HT-29 (cell line): ENCODE data around the gene B4GALNT2. TPM values are rescaled to one million over a fixed set of nuclear protein-coding genes. Genes with fewer than 3 reads are reported as not detected.
A peak's percentile ranks its signal among the peaks of the same experiment; 100 is the strongest.
"Not testable (repeated sequence)": the region's sequence is repeated elsewhere in the genome, so short reads cannot be mapped to it uniquely, and the experiment has no call there.

Experiments
- DNase-seq: peaks from one replicate; pipeline ENCODE4 v3.0.0-alpha.2; 2015; ENCODE audit warnings: low spot score
- total RNA-seq: library from RNA; depleted of rRNA; stranded (reverse); fragments of >200 nt; shearing (Covaris generic); gene quantifications from 2 replicates; pipeline ENCODE4 v1.2.3, GENCODE V29; 2014

The B4GALNT2 gene
- total RNA-seq, 1 experiment from 2014 or later, result not detected

DNA sequence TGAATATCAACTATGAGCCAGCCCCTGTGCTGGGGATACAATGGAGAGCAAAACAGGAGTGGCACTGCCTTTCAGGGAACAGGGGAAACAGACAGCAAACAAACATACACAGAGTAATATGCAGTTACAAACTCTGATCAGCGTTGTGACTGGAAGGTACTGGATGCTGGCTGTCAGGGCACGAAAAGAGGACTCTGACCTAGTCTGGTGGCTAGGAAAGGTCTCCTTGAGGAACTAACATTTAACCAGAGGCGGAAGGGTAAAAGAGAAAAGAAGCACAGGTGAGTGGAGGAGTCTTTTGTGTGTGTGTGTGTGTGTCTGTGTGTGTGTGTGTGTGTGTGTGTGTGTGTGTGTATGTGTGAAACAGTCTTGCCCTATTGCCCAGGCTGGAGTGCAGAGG, 12.4 kb upstream of the B4GALNT2 start:
- no peak for DNase-seq

DNA sequence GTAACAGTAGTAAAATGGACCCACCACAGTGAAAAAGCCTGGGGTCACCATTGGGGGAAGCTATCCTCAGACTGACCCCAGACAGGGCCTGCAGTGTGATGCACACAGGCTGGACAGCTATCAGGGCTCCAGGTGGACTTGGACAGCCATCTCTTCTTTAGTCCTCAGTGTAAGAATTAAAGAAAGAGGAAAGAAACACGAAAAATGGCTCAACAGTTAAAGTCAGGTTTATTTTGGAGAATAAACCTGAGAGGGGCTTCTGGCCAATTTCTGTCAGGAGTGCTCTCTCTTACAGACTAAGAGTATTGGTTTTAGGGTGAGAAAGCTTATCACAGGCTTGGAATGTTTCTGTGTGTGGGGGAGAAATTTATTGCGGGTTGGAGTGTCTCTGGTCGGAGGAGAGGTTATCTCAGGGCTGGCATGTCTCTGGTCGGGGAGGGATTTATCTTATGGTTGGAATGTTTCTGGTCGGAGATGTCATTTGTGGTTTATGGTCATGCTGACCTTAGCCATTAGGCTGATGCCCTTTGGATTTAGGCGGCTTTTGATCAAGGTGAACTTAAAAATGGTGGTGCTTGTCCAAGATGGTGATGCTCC, 10.8 kb upstream of the B4GALNT2 start:
- DNase-seq, result no peak

DNA sequence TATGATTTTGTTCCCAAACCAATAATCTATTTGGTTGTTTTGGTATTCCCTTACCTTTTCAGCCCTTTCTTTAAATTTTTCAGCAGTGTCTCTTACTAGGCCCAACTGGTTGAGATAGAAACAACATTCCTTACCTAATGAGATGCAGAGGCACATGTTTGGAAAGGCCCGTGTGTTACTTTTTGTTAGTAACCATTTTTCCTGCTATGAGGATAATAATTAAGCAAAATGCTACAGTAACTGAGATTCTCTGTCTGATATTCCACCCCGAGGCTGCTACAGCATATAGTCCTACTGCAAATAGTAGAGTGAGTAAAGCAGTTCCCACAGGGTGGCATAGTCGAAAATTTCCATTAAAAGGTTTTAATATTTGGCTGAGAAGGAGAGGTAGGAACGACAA, 10.0 kb upstream of the B4GALNT2 start:
- no peak for DNase-seq

DNA sequence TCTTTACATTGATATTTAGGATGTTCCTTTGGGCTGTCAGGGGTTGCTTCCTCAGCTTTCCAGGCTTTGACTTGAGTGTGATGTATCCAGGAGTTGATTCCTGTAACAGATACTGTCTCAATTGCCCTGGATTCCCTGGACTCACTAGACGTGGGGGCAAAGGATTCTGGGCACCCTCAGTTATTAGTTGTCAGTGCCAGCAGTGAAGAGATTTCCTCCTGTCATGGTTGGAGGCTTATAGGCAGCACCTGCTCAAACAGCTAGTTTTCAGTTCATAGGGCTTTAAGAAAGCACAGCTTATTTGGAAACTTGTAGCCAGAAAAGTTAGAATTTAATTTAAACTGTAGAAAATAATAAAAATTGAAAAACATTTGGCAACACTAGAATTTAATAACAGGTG, 9.5 kb upstream of the B4GALNT2 start:
- DNase-seq, result no peak

DNA sequence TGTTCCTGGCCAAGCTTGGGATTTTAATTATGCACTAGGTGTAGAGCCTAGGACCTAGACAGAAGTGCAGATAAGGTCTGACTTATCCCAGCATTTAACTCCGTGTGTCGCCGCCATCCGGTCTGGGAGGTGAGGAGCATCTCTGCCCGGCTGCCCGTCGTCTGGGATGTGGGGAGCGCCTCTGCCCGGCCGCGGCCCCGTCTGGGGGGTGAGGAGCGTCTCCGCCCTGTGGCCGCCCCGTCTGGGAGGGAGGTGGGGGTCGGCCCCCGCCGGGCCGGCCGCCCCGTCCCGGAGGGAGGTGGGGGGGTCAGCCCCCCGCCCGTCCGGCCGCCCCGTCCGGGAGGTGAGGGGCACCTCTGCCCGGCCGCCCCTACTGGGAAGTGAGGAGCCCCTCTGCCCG, 7.1 kb upstream of the B4GALNT2 start:
- DNase-seq, result no peak

DNA sequence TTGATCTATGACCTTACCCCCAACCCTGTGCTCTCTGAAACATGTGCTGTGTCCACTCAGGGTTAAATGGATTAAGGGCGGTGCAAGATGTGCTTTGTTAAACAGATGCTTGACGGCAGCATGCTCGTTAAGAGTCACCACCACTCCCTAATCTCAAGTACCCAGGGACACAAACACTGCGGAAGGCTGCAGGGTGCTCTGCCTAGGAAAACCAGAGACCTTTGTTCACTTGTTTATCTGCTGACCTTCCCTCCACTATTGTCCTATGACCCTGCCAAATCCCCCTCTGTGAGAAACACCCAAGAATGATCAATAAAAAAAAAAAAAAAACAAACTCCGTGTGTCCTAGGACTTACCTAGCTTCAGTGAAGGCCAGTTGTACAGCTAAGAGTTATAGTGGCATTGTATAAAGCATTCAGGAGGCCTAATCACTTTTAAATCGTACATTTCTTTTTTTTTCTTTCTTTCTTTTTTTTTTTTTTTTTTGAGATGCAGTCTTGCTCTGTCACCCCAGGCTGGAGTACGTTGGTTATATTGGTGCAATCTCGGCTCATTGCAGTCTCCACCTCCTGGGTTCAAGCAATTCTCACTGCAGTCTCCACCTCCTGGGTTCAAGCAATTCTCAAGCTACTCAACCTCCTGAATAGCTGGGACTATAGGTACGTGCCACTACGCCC, 6.2 kb upstream of the B4GALNT2 start:
- DNase-seq, result not testable (repeated sequence)

DNA sequence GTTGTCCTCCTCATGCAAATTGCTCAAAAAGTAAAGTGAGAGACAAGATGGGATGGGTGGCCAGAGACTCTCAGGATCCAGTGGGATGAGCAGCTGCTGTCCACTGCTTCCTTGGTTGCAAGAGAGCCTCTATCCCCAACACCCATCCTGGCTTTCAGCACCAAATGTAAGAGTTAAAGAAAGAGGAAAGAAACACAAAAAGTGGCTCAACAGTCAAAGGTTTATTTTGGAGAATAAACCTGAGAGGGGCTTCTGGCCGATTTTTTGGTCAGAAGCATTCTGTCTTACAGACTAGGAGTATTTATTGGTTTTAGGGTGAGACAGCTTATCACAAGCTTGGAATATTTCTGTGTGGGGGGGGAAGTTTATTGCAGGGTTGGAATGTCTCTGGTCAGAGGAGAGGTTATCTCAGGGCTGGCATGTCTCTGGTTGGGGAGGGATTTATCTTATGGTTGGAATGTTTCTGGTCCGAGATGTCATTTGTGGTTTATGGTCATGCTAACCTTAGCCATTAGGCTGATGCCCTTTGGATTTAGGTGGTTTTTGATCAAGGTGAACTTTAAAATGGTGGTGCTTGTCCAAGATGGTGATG, 3.1 kb upstream of the B4GALNT2 start:
- DNase-seq, result not testable (repeated sequence)

DNA sequence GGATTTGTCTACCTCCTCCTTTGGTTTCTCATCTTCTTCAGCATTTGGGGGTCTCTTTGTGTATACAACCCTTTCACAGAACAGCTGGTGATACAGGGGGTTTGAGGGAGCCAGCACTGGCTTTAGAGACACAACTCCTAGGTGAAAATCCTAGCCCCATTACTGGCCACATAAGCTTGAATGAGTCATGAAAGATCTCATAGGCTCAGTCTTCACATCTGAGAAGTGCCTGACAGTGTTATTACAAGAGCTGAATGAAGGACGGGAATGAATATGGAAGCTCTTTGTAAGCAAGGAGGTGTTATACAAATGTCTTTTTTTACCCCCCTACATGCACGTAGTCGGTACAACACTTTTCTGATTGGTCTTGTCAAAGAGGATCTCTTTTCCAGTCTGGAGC, 1.7 kb upstream of the B4GALNT2 start:
- no peak for DNase-seq

DNA sequence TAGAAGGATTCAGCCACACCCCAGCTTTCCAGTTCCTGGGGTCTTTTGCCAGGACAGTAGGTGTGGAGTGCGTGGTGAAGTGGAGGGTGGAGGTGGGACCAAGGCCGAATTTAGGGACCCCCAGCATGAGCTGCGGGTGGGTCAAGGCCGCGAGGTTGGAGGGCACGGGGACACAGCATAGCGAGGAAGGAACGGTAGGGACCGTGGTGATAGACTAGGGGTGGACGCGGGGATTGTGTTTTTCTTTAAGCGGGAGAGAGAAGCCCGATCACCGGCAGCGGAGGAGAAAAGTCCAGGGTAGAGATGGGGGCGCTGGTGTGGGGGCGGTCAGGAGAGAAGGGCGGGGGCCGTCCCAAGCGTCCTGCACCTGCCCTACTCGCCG, 261 bp upstream of the B4GALNT2 start:
- no peak for DNase-seq

DNA sequence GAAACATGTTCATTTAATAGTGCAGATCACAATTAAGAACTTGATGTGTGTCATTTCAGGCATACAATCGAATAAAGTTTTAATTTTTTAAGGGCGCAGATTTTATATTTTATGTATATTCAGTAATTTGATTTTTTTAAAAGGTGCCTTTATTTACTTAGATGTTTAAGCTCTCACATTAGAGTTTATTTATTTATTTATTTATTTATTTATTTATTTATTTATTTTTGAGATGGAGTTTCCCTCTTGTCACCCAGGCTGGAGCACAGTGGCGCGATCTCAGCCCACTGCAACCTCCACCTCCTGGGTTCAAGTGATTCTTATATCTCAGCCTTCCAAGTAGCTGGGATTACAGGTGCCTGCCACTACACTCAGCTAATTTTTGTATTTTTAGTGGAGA, 3.8 kb downstream of the B4GALNT2 start:
- DNase-seq, result no peak

DNA sequence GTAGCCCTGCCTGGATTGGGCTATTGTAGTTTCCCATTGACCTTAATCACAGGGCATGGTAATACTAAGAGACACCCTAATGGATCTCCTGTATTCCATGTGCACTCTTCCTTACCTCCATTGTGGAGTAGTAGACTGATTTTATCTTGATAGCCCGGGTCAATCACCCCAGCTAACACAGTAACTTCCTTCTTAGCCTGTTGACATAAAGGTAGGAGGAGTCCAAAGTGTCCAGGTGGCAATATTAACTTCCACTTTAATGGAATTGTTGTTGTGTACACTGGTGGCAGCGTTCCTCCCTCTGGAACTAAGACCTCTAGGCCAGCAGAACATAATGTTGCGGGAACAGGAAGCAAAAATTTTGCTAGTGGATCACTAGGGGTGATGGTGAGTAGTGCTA, 13.1 kb downstream of the B4GALNT2 start:
- DNase-seq, result peak; percentile 35

DNA sequence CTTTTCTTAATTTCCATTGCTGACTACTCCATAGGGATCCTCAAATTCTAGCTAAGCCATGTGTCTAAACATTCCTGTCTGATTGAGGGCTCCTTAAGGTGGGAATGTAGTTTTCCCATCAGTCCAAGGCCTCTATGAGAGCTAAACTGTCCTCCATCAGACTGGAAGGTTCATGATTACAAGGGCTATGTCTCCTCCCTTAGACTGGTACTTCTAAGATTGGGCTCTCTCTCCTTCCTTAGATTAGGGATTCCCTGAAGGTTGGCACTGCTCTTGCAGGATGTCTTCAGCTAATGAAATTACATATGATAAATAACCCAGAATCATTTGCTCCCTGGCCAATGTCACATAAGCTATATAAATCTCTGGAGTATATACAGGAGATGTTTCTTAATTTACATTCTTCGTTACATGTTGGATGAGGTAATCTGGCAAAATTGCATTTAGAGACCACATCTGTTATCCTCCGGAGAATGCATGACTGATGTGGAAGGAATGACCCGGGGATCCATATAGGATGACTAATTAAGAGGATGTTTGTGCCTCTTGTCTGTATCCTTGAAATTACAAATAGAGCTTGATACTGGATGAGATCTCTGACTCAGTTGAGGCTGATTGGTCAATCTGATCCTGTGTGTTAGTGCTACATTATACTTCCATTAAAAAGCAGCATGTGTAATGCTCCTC, 14.2 kb downstream of the B4GALNT2 start:
- DNase-seq, result no peak

DNA sequence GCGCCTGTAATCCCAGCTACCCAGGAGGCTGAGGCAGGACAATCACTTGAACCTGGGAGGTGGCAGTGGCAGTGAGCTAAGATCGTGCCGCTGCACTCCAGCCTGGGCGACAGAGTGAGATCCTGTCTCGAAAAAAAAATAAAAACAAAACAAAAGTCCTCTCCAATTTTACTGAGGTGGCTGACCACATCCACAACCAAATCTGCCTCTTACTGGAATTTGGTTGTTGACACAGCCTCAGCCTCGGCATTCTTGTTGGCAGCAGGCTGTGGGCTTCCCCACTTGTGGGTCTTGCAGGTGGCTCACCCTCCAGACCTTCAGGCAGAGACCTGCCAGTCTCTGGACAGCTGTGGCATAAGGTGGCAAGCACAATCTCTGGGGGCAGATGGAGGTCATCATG, 15.6 kb downstream of the B4GALNT2 start:
- no peak for DNase-seq

DNA sequence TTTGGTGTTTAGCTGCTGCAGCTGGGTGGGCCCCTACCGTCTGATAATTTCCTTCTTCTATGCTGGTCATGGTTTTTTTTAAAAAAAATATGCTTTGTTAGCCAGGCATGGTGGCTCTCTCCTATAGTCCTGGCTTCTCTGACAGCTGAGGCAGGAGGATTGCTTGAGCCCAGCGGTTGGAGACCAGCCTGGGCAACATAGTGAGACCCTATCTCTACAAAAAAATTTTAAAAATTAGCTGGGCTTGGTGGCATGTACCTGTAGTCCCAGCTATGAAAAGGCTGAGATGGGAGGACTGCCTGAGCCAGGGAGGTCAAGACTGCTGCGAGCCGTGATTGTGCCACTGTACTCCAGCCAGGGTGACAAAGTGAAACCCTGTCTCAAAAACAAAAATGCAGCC, 19.4 kb downstream of the B4GALNT2 start:
- no peak for DNase-seq

DNA sequence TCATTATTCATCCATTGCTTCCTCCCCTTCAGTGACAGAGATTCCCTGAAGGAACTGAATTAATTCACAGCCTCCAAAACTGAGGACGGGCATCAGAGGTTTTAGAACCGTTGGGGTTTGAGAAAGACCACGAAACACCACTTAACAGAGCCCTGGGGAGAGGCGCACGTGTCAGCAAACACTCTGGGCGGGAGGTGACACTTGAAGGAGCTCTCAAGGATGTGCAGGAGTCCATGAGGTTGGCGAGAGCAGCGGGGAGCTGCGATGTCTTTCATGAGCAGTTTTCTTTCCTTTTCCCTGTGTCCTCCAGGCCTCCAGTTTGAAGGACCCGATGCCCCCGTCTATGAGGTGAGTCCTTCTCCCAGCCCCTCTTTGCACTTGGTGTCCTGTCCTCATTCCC, 23.7 kb downstream of the B4GALNT2 start:
- no peak for DNase-seq

DNA sequence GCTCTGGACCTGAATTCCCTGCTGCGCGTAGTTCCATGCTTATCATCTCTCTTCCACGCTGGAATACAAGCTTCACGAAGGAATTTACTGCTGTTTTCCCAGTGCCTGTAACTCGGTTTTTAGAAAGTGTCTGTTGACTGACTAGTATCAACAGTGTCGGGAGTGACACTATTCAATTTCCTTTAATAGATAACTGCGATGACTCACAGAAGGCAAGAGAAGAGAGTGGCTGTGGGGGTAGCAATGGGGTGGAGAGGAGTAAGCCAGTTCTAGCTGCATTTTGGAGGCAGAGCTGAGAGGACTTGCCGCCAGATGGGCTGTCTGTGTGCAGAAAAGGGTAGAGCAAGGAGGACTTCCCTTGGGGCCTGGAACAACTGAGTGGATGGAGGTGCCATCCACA, 25.2 kb downstream of the B4GALNT2 start:
- DNase-seq, result no peak

DNA sequence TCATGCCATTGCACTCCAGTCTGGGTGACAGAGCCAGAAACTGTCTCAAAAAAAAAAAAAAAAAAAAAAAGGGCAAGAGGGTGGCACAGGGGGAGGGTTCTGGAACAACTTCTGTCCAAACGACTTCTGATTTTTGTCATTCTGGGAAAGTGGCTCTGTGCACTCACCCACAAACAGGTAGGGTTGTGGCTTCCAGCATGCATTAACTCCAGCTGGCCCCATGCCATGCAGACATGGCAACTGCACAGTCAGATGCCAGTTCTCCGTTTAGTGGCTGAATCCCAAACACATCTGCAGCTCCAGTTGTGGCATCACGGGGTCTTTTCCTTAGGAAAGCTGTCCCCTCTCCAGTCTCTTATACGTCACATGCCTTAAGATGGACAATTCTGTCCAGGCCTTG, 30.3 kb downstream of the B4GALNT2 start:
- no peak for DNase-seq

DNA sequence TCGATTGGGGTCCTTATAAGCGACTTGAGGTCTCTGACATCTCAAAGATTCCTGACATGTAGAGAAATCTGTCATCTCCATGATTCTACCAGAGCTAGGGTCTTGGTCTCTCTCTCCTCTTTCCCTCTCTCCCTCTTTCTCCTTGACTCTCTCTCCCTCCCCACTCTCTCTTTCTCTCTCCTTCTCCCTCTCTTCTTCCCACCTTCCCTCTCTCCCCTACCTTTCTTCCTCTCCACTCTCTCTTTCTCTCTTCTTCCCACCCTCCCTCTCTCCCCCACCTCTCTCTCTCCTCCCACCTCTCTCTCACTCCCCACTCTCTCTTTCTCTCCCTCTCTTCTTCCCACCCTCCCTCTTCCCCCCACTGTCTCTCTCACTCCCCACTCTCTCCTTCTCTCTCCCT, 32.6 kb downstream of the B4GALNT2 start:
- DNase-seq, result no peak

DNA sequence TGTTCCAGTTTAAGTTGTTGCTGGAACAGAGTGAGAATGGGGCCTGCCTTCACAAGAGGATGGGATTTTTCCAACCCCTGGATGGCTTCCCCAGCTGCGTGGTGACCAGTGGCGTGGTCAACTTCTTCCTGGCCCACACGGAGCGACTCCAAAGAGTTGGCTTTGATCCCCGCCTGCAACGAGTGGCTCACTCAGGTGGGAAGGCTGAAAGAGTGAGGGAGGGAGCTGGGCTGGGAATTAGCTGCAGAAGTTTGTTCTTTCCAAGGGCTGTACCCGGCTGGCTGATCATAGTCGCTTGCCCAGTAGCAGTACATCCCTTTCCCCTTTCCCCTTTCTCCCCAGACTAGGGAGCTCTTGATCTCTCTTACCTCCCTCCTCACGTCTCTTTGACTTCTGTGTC, 36.1 kb downstream of the B4GALNT2 start:
- no peak for DNase-seq

DNA sequence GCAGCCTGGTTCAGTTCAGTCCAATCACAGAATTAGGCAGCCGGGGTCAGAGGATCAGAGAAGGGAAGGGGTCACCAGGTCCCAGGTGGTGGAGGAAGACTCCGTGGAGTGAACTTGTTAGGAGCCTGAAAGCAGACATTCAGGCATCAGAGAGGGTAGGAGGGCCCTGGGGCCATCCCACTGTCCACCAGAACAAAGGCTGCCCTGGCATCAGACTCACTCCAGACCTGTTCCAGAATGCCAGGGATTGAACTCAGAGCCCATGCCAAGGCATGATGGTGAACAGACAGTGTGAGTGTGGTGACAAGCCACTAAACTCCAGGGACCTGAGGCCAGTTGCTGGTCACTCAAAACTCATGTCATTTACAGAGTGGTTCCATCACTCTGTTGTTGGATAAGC, 37.6 kb downstream of the B4GALNT2 start:
- DNase-seq, result no peak

DNA sequence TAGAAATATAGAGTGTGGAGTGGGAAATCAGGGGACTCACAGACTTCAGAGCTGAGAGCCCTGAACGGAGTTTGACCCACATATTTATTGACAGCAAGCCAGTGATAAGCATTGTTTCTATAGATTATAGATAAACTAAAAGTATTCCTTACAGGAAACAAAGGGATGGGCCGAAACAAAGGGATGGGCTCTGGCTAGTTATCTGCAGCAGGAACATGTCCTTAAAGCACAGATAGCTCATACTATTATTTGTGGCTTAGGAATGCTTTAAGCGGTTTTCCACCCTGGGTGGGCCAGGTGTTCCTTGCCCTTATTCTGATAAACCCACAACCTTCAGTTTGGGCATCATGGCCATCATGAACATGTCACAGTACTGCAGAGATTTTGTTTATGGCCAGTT, 38.1 kb downstream of the B4GALNT2 start:
- not testable (repeated sequence) for DNase-seq

DNA sequence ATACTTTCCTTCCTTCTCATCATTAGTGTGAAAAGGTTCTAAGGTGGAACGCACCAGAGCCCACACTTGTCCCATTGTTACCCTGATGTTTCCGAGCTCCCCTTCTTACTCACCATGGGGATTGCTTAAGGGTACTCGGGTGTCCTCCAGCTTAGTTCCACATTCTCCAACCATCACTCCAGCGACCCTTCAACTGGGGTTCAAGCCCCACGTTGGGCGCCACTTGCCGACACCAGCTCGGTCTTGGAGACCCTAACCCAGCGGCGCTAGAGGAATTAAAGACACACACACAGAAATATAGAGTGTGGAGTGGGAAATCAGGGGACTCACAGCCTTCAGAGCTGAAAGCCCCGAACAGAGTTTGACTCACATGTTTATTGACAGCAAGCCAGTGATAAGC, 43.4 kb downstream of the B4GALNT2 start:
- DNase-seq, result not testable (repeated sequence)

DNA sequence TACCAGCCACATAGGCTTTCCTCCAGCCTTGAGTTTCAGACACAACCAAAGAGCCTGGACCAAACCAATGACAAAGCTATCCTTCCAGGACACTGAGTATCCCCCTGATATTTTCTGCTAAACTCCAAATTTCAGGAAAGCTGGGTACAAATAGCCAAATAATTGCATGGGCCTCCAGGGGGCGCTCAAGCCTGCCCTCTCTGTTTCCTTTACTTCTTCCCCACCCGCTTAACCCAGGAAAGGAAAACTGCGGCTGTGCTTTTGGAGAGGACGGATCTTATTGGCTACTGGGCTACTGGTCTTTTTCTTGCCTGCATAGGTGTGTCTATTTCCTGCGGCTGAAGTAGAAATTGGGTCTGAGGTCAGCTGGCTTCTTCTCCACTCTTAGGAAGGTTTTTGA, 47.7 kb downstream of the B4GALNT2 start:
- DNase-seq, result peak; percentile 61
